H1 (cell line): Measurements from ENCODE around the gene MEGF9. TPM values are rescaled to one million over a fixed set of nuclear protein-coding genes. Genes with fewer than 3 reads are reported as not detected.

Source experiments
- CTCF ChIA-PET: fragments of 300-600 bp; sonication (Branson Sonifier 250); formaldehyde crosslinking; loops from one replicate; lab custom pipeline; 2021; ENCODE audit not compliant: partially characterized antibody; lab: Charles Lee
- POLR2A ChIA-PET: fragments of 300-600 bp; sonication (Branson Sonifier 250); formaldehyde crosslinking; loops from one replicate; lab custom pipeline; 2021; ENCODE audit warnings: inconsistent platforms; ENCODE audit not compliant: partially characterized antibody; lab: Charles Lee
- DNase-seq, 2 experiments: peaks; one replicate each; pipeline versions ENCODE4 v3.0.0 to v3.0.0-alpha.2; 2010 to 2022; ENCODE audit warnings: low spot score in 2 of 2, low read depth in 1 of 2, mixed read lengths in 1 of 2
- FAIRE-seq: peaks from 2 replicates; lab custom pipeline; 2011; peaks lifted over from hg19 to GRCh38; lab: Jason Lieb, UNC
- H2AFZ ChIP-seq: 2 replicates; pipeline ENCODE4 v1.8.1; 2012; ENCODE audit warnings: low read length, inconsistent platforms
- H2AK5ac ChIP-seq: 2 replicates; pipeline ENCODE4 v1.6.1; 2013; ENCODE audit warnings: low read depth, low read length
- H2BK120ac ChIP-seq: replicated peaks from 2 replicates; pipeline ENCODE3; 2013; ENCODE audit warnings: low read depth, low read length, inconsistent platforms
- H2BK12ac ChIP-seq: 2 replicates; pipeline ENCODE4 v1.6.1; 2013; ENCODE audit warnings: low read depth, low read length
- H2BK15ac ChIP-seq: 2 replicates; pipeline ENCODE4 v1.6.1; 2013; ENCODE audit warnings: low read length
- H2BK20ac ChIP-seq: 2 replicates; pipeline ENCODE4 v1.6.1; 2013; ENCODE audit warnings: low read length
- H2BK5ac ChIP-seq: 2 replicates; pipeline ENCODE4 v1.6.1; 2013; ENCODE audit warnings: low read depth, low read length
- H3K14ac ChIP-seq: 2 replicates; pipeline ENCODE4 v1.6.1; 2013; ENCODE audit warnings: inconsistent platforms; ENCODE audit not compliant: insufficient read length
- H3K18ac ChIP-seq: 2 replicates; pipeline ENCODE4 v1.6.1; 2013; ENCODE audit warnings: low read length; ENCODE audit errors: extremely low read depth
- H3K23ac ChIP-seq: 2 replicates; pipeline ENCODE4 v1.6.1; 2013; ENCODE audit warnings: inconsistent platforms; ENCODE audit not compliant: insufficient read length
- H3K23me2 ChIP-seq: 2 replicates; pipeline ENCODE4 v1.6.1; 2013; ENCODE audit warnings: low read depth, low read length
- H3K27ac ChIP-seq: 2 replicates; pipeline ENCODE4 v1.6.1; 2011; ENCODE audit warnings: low read depth, low read length, inconsistent platforms
- H3K27me3 ChIP-seq, 4 experiments: replicated peaks in 1 of 4; 1 replicate in 1 of 4; 2 replicates in 3 of 4; pipeline versions ENCODE4 v1.6.1 to v1.8.1; 2011 to 2013; ENCODE audit warnings: low read length in 3 of 4, mild to moderate bottlenecking in 3 of 4, inconsistent platforms in 2 of 4, mixed read lengths in 2 of 4, moderate library complexity in 1 of 4; ENCODE audit not compliant: control insufficient read depth in 3 of 4, insufficient read depth in 3 of 4; ENCODE audit errors: extremely low read depth in 1 of 4
- H3K36me3 ChIP-seq, 4 experiments: 2 replicates each; pipeline versions ENCODE4 v1.6.1 to v1.8.1; 2011 to 2013; ENCODE audit warnings: mild to moderate bottlenecking in 4 of 4, low read length in 3 of 4, moderate library complexity in 2 of 4, control low read depth in 1 of 4, inconsistent platforms in 1 of 4; ENCODE audit not compliant: insufficient read depth in 4 of 4, control insufficient read depth in 2 of 4
- H3K4ac ChIP-seq: replicated peaks from 2 replicates; pipeline ENCODE3; 2013; ENCODE audit warnings: low read length, low read depth, mixed read lengths, inconsistent platforms; ENCODE audit not compliant: insufficient read length
- H3K4me1 ChIP-seq, 4 experiments: replicated peaks in 1 of 4; 1 replicate in 1 of 4; 2 replicates in 3 of 4; pipeline versions ENCODE4 v1.6.1 to v1.8.1; 2011 to 2013; ENCODE audit warnings: low read length in 3 of 4, inconsistent platforms in 2 of 4, mixed read lengths in 1 of 4; ENCODE audit not compliant: insufficient read depth in 4 of 4, control insufficient read depth in 3 of 4
- H3K4me2 ChIP-seq, 2 experiments: 2 replicates each; pipeline versions ENCODE4 v1.6.1 to v1.8.1; 2011 to 2013; ENCODE audit warnings: low read depth in 2 of 2, low read length in 2 of 2, control low read depth in 1 of 2, inconsistent platforms in 1 of 2, mild to moderate bottlenecking in 1 of 2; ENCODE audit not compliant: insufficient read depth in 1 of 2
- H3K4me3 ChIP-seq, 4 experiments: fragments of 200-600, 300-600 bp in 1 of 4; sonication (generic), shearing (Covaris generic), sonication (Bioruptor Twin) in 1 of 4; 2 replicates each; pipeline versions ENCODE4 v1.5.1 to v1.8.1; 2011 to 2016; ENCODE audit warnings: low read length in 4 of 4, low read depth in 3 of 4, control low read depth in 2 of 4, inconsistent platforms in 2 of 4, mild to moderate bottlenecking in 2 of 4, mixed read lengths in 1 of 4, moderate library complexity in 1 of 4; ENCODE audit not compliant: insufficient read depth in 2 of 4; ENCODE audit errors: extremely low read depth in 1 of 4
- H3K56ac ChIP-seq: replicated peaks from 2 replicates; pipeline ENCODE3; 2013; ENCODE audit warnings: low read depth, mild to moderate bottlenecking, mixed read lengths, low read length, inconsistent platforms; ENCODE audit not compliant: insufficient read length
- H3K79me1 ChIP-seq: 2 replicates; pipeline ENCODE4 v1.6.1; 2013; ENCODE audit warnings: low read depth, low read length, control low read depth
- H3K79me2 ChIP-seq, 2 experiments: 2 replicates each; pipeline versions ENCODE4 v1.6.1 to v1.8.1; 2012 to 2013; ENCODE audit warnings: low read length in 2 of 2, mild to moderate bottlenecking in 2 of 2, inconsistent platforms in 1 of 2; ENCODE audit not compliant: insufficient read depth in 2 of 2, control insufficient read depth in 1 of 2
- H3K9ac ChIP-seq, 4 experiments: replicated peaks in 1 of 4; 1 replicate in 1 of 4; 2 replicates in 3 of 4; pipeline versions ENCODE4 v1.6.1 to v1.8.1; 2011 to 2013; ENCODE audit warnings: low read depth in 3 of 4, low read length in 3 of 4, control low read depth in 2 of 4, mild to moderate bottlenecking in 2 of 4, moderate library complexity in 2 of 4, inconsistent platforms in 1 of 4; ENCODE audit errors: extremely low read depth in 1 of 4
- H3K9me3 ChIP-seq, 2 experiments: 2 replicates each; pipeline versions ENCODE4 v1.6.1 to v1.8.1; 2012 to 2013; ENCODE audit warnings: mild to moderate bottlenecking in 2 of 2, moderate library complexity in 2 of 2, control low read depth in 1 of 2, inconsistent platforms in 1 of 2, low read depth in 1 of 2, low read length in 1 of 2, mixed read lengths in 1 of 2; ENCODE audit not compliant: insufficient read depth in 2 of 2
- H4K20me1 ChIP-seq, 2 experiments: replicated peaks in 1 of 2; 2 replicates each; pipeline versions ENCODE3 to v1.8.1; 2011 to 2013; ENCODE audit warnings: inconsistent platforms in 2 of 2, low read length in 2 of 2, mild to moderate bottlenecking in 1 of 2; ENCODE audit not compliant: insufficient read depth in 2 of 2, control insufficient read depth in 1 of 2
- H4K5ac ChIP-seq: 2 replicates; pipeline ENCODE4 v1.6.1; 2013; ENCODE audit warnings: low read length, low read depth, mixed read lengths, inconsistent platforms; ENCODE audit not compliant: insufficient read length
- H4K8ac ChIP-seq: 2 replicates; pipeline ENCODE4 v1.8.0; 2013; ENCODE audit warnings: mild to moderate bottlenecking, moderate library complexity, low read length, inconsistent platforms; ENCODE audit not compliant: insufficient read depth; ENCODE audit errors: extremely low read depth
- H4K91ac ChIP-seq: replicated peaks from 2 replicates; pipeline ENCODE3; 2013; ENCODE audit warnings: low read length, mixed read lengths, inconsistent platforms; ENCODE audit not compliant: insufficient read length
- CEBPB ChIP-seq: IDR thresholded peaks from 2 replicates; pipeline ENCODE4 v1.6.1; 2012; ENCODE audit warnings: low read depth, low read length
- CREB1 ChIP-seq: IDR thresholded peaks from 2 replicates; pipeline ENCODE4 v1.6.1; 2012; ENCODE audit warnings: inconsistent platforms
- EZH2 ChIP-seq: fragments of 200-600 bp; sonication (generic); IDR thresholded peaks from 2 replicates; pipeline ENCODE4 v1.7.1; 2012; ENCODE audit warnings: low read depth, mild to moderate bottlenecking, moderate library complexity, low read length, inconsistent platforms; ENCODE audit not compliant: severe bottlenecking
- KDM5A ChIP-seq: fragments of 200-600 bp; IDR thresholded peaks from 2 replicates; pipeline ENCODE4 v1.7.1; 2012; ENCODE audit warnings: mild to moderate bottlenecking, low read length, inconsistent platforms, mixed read lengths
- MAX ChIP-seq: IDR thresholded peaks from 2 replicates; pipeline ENCODE4 v1.6.1; 2012; ENCODE audit warnings: inconsistent platforms
- PHF8 ChIP-seq: fragments of 200-600 bp; sonication (generic); conservative IDR thresholded peaks from 2 replicates; pipeline ENCODE4 v1.7.1; 2012; ENCODE audit warnings: low read depth, mild to moderate bottlenecking, inconsistent platforms, low read length, moderate library complexity
- RAD21 ChIP-seq, 2 experiments: IDR thresholded peaks in 1 of 2; conservative IDR thresholded peaks in 1 of 2; 2 replicates each; pipeline ENCODE4 v1.6.1; 2011; ENCODE audit warnings: low read depth in 2 of 2, low read length in 2 of 2, improper control_type of control experiment in 1 of 2, inconsistent platforms in 1 of 2, mild to moderate bottlenecking in 1 of 2, moderate library complexity in 1 of 2
- RBBP5 ChIP-seq: IDR thresholded peaks from 2 replicates; pipeline ENCODE4 v1.7.1; 2012; ENCODE audit warnings: low read depth, mild to moderate bottlenecking, inconsistent platforms, low read length, moderate library complexity, borderline replicate concordance
- RXRA ChIP-seq: IDR thresholded peaks from 2 replicates; pipeline ENCODE4 v1.6.1; 2011; ENCODE audit warnings: low read depth, mild to moderate bottlenecking, low read length, moderate library complexity; ENCODE audit not compliant: insufficient read depth
- SIN3A ChIP-seq, 2 experiments: IDR thresholded peaks in 1 of 2; conservative IDR thresholded peaks in 1 of 2; 2 replicates each; pipeline ENCODE4 v1.6.1; 2011 to 2012; ENCODE audit warnings: low read length in 2 of 2, improper control_type of control experiment in 1 of 2, low read depth in 1 of 2, mild to moderate bottlenecking in 1 of 2
- SUZ12 ChIP-seq: fragments of 200-600 bp; sonication (generic); IDR thresholded peaks from 2 replicates; pipeline ENCODE4 v1.6.1; 2012; ENCODE audit warnings: mild to moderate bottlenecking, inconsistent platforms, low read length, moderate library complexity, mixed read lengths
- YY1 ChIP-seq: IDR thresholded peaks from 2 replicates; pipeline ENCODE4 v1.6.1; 2011; ENCODE audit warnings: low read depth, mild to moderate bottlenecking, low read length
- WGBS, 2 experiments: shearing (Covaris generic) in 1 of 2; methylation state at CpG; one replicate each; pipeline versions ENCODE4 v1.1.6 to v1.1.7; 2013 to 2015; ENCODE audit warnings: low lambda C conversion rate in 2 of 2, mixed read lengths in 2 of 2, inconsistent platforms in 1 of 2, low coverage in 1 of 2, missing lambda C conversion rate in 1 of 2; ENCODE audit not compliant: insufficient replicate concordance in 2 of 2, insufficient coverage in 1 of 2, insufficient read length in 1 of 2; ENCODE audit errors: extremely low coverage in 1 of 2, missing lambda C conversion rate in 1 of 2; 5-methylcytosine and 5-hydroxymethylcytosine counted together
- polyA plus RNA-seq, 7 experiments: library from polyadenylated mRNA; depleted of rRNA in 3 of 7; stranded (reverse) in 5 of 7; unstranded in 2 of 7; fragments of >200 nt in 5 of 7; fragments of 200-250 nt in 2 of 7; gene quantifications; 1 replicate in 5 of 7; 2 replicates in 1 of 7; 4 replicates in 1 of 7; pipeline versions ENCODE4 v1.2.1 to v1.2.3, GENCODE V29; 2011 to 2013; ENCODE audit warnings: missing spikeins in 2 of 7, mixed read lengths in 2 of 7
- total RNA-seq: library from RNA; stranded (reverse); fragmentation: NEBNext Ultra II Directional; extraction: Animal tissue kit (Norgen Biotek cat#: 25700); gene quantifications from 2 replicates; pipeline ENCODE4 v1.2.1, GENCODE V29; 2021

MEGF9 gene
- total and polyA plus RNA-seq, 2 of the 8 experiments (the other 6 are each of a cell fraction or from before 2014, with no cell fraction given) = 0.45 to 1.8 TPM

GRCh38 chr9:120737416-120738165 lies 23.3 kb upstream of the MEGF9 start:
- Histone ChIP-seq H3K18ac (no peak overlapping the region), H2AFZ (no peak overlapping the region), H2BK20ac (no peak overlapping the region), H2BK12ac (no peak overlapping the region), H3K36me3 (no peaks in the 10 kb centered on the region), H2BK5ac (no peak overlapping the region), H4K5ac (no peak overlapping the region), H3K4me3 (no peak overlapping the region), H3K56ac (no peak overlapping the region), H3K79me1 (no peaks in the 10 kb centered on the region), H2AK5ac (no peak overlapping the region), H3K4ac (no peak overlapping the region), H3K9me3 (no peaks in the 10 kb centered on the region), H3K79me2 (no peaks in the 10 kb centered on the region), H3K9ac (no peak overlapping the region), H4K8ac (no peak overlapping the region), H3K4me2 (no peak overlapping the region), H3K27ac (no peak overlapping the region), H2BK120ac (no peak overlapping the region), H3K14ac (no peak overlapping the region), H3K23ac (no peak overlapping the region), H3K4me1 (no peaks in the 10 kb centered on the region; a peak in 2 of 7 replicates), H3K23me2 (no peaks in the 10 kb centered on the region), H3K27me3 (no peaks in the 10 kb centered on the region), H4K20me1 (no peaks in the 10 kb centered on the region), H4K91ac (no peak overlapping the region), H2BK15ac (0 out of 2 replicates have a peak overlapping the region, but pooled peaks have one; percentile 11)
- ChIA-PET POLR2A (no interaction called here), CTCF (interaction anchor here (0.7 to 1.5 kb wide), 3 partner anchors 13 to 22 kb away, joined by 3 to 6 read pairs (median 4); no protein-coding TSS in a partner anchor)
- 94% methylated on average over 5 of the region's 5 CpGs; no CpG with 5 or more reads in 1 of the 2 experiments for WGBS, 2 experiments
- FAIRE-seq = no peak
- no peak for DNase-seq
- no peak for TF ChIP-seq SUZ12
- no peak for TF ChIP-seq RXRA
- no peak for TF ChIP-seq YY1
- TF ChIP-seq CEBPB = no peak
- TF ChIP-seq RAD21 (IDR thresholded peaks at IDR 0.05 in 1 of 2, conservative IDR thresholded peaks at IDR 0.05 in 1 of 2; ENCODE audit: low read depth in 2 of 2, low read length in 2 of 2) = no peak
- no peak for TF ChIP-seq EZH2
- no peak for TF ChIP-seq KDM5A
- no peak for TF ChIP-seq PHF8
- TF ChIP-seq SIN3A (conservative IDR thresholded peaks at IDR 0.05 in 1 of 2, IDR thresholded peaks at IDR 0.05 in 1 of 2; ENCODE audit: low read depth in 1 of 2, low read length in 2 of 2) = no peak
- no peak for TF ChIP-seq MAX
- no peak for TF ChIP-seq RBBP5
- no peak for TF ChIP-seq CREB1
